ENCODE measurements around the gene PTPN11. TPM values are rescaled to one million over a fixed set of nuclear protein-coding genes. Genes with fewer than 3 reads are reported as not detected.

The PTPN11 gene
- total and polyA plus RNA-seq, 10 of the 15 experiments (the other 5 are each of a cell fraction or from before 2014, with no cell fraction given) = 14.6 to 85.2 (median 58.6) TPM

- TF ChIP-seq RAD51 (IDR thresholded peaks at IDR 0.05) = no peak
Observed at GRCh38 chr12:112427760-112428159, 9.0 kb downstream of the PTPN11 start (continued).

- Histone ChIP-seq H3K4me1 (ENCODE audit: control insufficient read depth, insufficient read depth, low read length) (no peaks in the 10 kb centered on the region), H3K9ac (ENCODE audit: control insufficient read depth, insufficient read depth, low read length) (no peak overlapping the region), H3K79me2 (ENCODE audit: control insufficient read depth, insufficient read depth, low read length) (peaks cover 18% of the 10 kb centered on the region), H3K27ac (ENCODE audit: control insufficient read depth, insufficient read depth) (no peak overlapping the region), H3K9me3 (replicated peaks; ENCODE audit: control insufficient read depth, insufficient read depth, low read length) (no peaks in the 10 kb centered on the region), H3K27me3 (replicated peaks in 1 of 2; ENCODE audit: control insufficient read depth in 2 of 2, insufficient read depth in 2 of 2, low read length in 1 of 2) (no peaks in the 10 kb centered on the region), H4K20me1 (ENCODE audit: control insufficient read depth, insufficient read depth) (no peaks in the 10 kb centered on the region), H2AFZ (ENCODE audit: control insufficient read depth, low read depth, low read length) (no peak overlapping the region), H3K4me3 (no peak overlapping the region), H3K4me2 (ENCODE audit: control insufficient read depth, insufficient read depth) (no peak overlapping the region), H3K36me3 (ENCODE audit: control insufficient read depth in 2 of 2, insufficient read depth in 2 of 2, low read length in 1 of 2) (no peaks in the 10 kb centered on the region; a peak in 1 of 4 replicates)
- FAIRE-seq (no peak), DNase-seq (ENCODE audit: low read depth, low spot score) (no peak), ATAC-seq (peak; percentile 28)
- ChIA-PET RAD21 (ENCODE audit: unreplicated experiment) (no interaction called here), SMC1A (ENCODE audit: uncharacterized antibody, unreplicated experiment) (no interaction called here), CTCF (no interaction called here), POLR2A (no interaction called here)
- 74% methylated on average over 5 of the region's 5 CpGs for WGBS (ENCODE audit: insufficient coverage, insufficient replicate concordance, low lambda C conversion rate, missing lambda C conversion rate)
- TF ChIP-seq KAT2A (conservative IDR thresholded peaks at IDR 0.05; ENCODE audit: control insufficient read depth, low read depth, low read length) = no peak
- no peak for TF ChIP-seq CUX1 (IDR thresholded peaks at IDR 0.05; ENCODE audit: insufficient replicate concordance, low read depth, low read length)
- TF ChIP-seq HDGF (IDR thresholded peaks at IDR 0.05) = no peak
- no peak for TF ChIP-seq DPF2 (IDR thresholded peaks at IDR 0.05)
- no peak for TF ChIP-seq ZBTB11 (CRISPR knock-in tag; IDR thresholded peaks at IDR 0.05)
- TF ChIP-seq BCL11A (IDR thresholded peaks at IDR 0.05; ENCODE audit: low read depth, low read length) = no peak
- intact Hi-C loops (cut with micrococcal nuclease; ENCODE audit: unreplicated experiment) = no loop called here
- in situ Hi-C loops (cut with MboI) = no loop called here
- BruUV-seq (replicated peaks) = no TSS peak
Observed at GRCh38 chr12:112430929-112431328, 12.2 kb downstream of the PTPN11 start.

Data from GM12878 (cell line).